Stomach (tissue), 9 donors: ENCODE measurements around the gene ENTPD8. TPM values are rescaled to one million over a fixed set of nuclear protein-coding genes. Genes with fewer than 3 reads are reported as not detected.

Source experiments
- DNase-seq, 2 donors: peaks; one replicate each; pipeline versions ENCODE4 v3.0.0 to v3.0.0-alpha.2; 2013 to 2019
- H3K27ac ChIP-seq, 5 donors: fragments of 200-600 bp in 4 of 5; sonication (generic) in 4 of 5; one replicate each; pipeline ENCODE4 v1.5.1; 2013 to 2019; ENCODE audit warnings: mild to moderate bottlenecking in 1 of 5, moderate library complexity in 1 of 5
- H3K27me3 ChIP-seq, 3 donors: fragments of 200-600 bp; sonication (generic); one replicate each; pipeline ENCODE4 v1.5.1; 2017 to 2019; ENCODE audit warnings: mixed run types in 1 of 3
- H3K36me3 ChIP-seq, 4 donors: fragments of 200-600 bp; sonication (generic); 1 replicate in 3 of 4; 2 replicates in 1 of 4; pipeline ENCODE4 v1.5.1; 2016 to 2019
- H3K4me1 ChIP-seq, 4 donors: fragments of 200-600 bp; sonication (generic); one replicate each; pipeline ENCODE4 v1.5.1; 2016 to 2019
- H3K4me3 ChIP-seq, 4 donors: fragments of 200-600 bp; sonication (generic) in 3 of 4; one replicate each; pipeline ENCODE4 v1.5.1; 2016 to 2019; ENCODE audit warnings: mild to moderate bottlenecking in 1 of 4
- H3K9me3 ChIP-seq, 4 donors: fragments of 200-600 bp; sonication (generic); one replicate each; pipeline ENCODE4 v1.5.1; 2016 to 2019
- CTCF ChIP-seq, 7 experiments: fragments of 450-650 bp in 4 of 7; fragments of 200-600 bp in 3 of 7; sonication (generic) in 3 of 7; IDR thresholded peaks; one replicate each; pipeline ENCODE4 v1.5.1; 2016 to 2019; ENCODE audit warnings: antibody characterized with exemption in 7 of 7, control low read depth in 2 of 7, mild to moderate bottlenecking in 1 of 7
- EP300 ChIP-seq: sonication (generic); formaldehyde crosslinking; IDR thresholded peaks from one replicate; pipeline ENCODE4 v1.6.1; 2017; ENCODE audit warnings: antibody characterized with exemption
- POLR2A ChIP-seq, 4 donors: fragments of 450-650 bp; IDR thresholded peaks; one replicate each; pipeline ENCODE4 v1.6.1; 2016; ENCODE audit warnings: antibody characterized with exemption in 4 of 4, control low read depth in 2 of 4, mild to moderate bottlenecking in 1 of 4, moderate library complexity in 1 of 4
- POLR2AphosphoS5 ChIP-seq, 3 donors: sonication (generic); formaldehyde crosslinking; IDR thresholded peaks; one replicate each; pipeline ENCODE4 v1.6.1; 2016; ENCODE audit warnings: antibody characterized with exemption in 3 of 3
- WGBS, 5 donors: extraction: QIAGEN DNeasy Blood & Tissue Kit in 3 of 5; methylation state at CpG; one replicate each; pipeline versions ENCODE4 v1.1.5 to v1.1.7; 2013 to 2018; 5-methylcytosine and 5-hydroxymethylcytosine counted together
- intact Hi-C: fragments of 100-400 bp; cut with DNase I; formaldehyde crosslinking; loops from one replicate; pipeline ENCODE4 v1.15.1; 2023; ENCODE audit warnings: low total_unique reads
- polyA plus RNA-seq, 3 donors: library from polyadenylated mRNA; stranded (reverse); fragments of 200-250 nt; gene quantifications; one replicate each; pipeline ENCODE4 v1.2.3, GENCODE V29; 2013
- total RNA-seq, 5 donors: library from RNA; depleted of rRNA; stranded (reverse); fragments of >200 nt; gene quantifications; one replicate each; pipeline versions ENCODE4 v1.1.0 to v1.2.3, GENCODE V29; 2014 to 2016
- donor health status: healthy with polysubstance abuse.
- donor health status: Bipolar disorder and iron deficiency.
- donor health status: healthy.

The ENTPD8 gene
- total and polyA plus RNA-seq, 8 donors: 0.89 to 37.9 (median 6.8) TPM

GRCh38 chr9:137402746-137403145 is 38.4 kb downstream of the ENTPD8 start:
- Histone ChIP-seq H3K4me3 (no peak overlapping the region), H3K27ac (no peak overlapping the region), H3K27me3 (peaks cover 0 to 14% (median 5%) of the 10 kb centered on the region in 3 donors), H3K4me1 (peaks cover 16 to 22% (median 18%) of the 10 kb centered on the region in 4 donors), H3K9me3 (no peaks in the 10 kb centered on the region), H3K36me3 (peaks cover 0 to 4% (median 0%) of the 10 kb centered on the region in 4 donors)
- no peak for DNase-seq
- TF ChIP-seq CTCF (IDR thresholded peaks at IDR 0.05) (no peak), POLR2A (IDR thresholded peaks at IDR 0.05) (no peak), EP300 (no peak), POLR2AphosphoS5 (IDR thresholded peaks at IDR 0.05) (no peak)
- 86 to 89% (median 87%) methylated on average over 6 to 11 of the region's 11 CpGs for WGBS, 5 donors
- intact Hi-C loops: loop anchor here (10.0 kb wide), 1 partner anchor 98 kb away; the partner anchor contains the start of gene NRARP

- Histone ChIP-seq H3K27me3 (no peaks in the 10 kb centered on the region), H3K4me1 (no peaks in the 10 kb centered on the region), H3K4me3 (no peak overlapping the region), H3K27ac (no peak overlapping the region), H3K9me3 (no peaks in the 10 kb centered on the region), H3K36me3 (peaks cover 0 to 30% (median 13%) of the 10 kb centered on the region in 4 donors)
- DNase-seq: no peak
- 95 to 96% (median 96%) methylated on average over 54 to 60 of the region's 60 CpGs for WGBS, 5 donors
- TF ChIP-seq CTCF (IDR thresholded peaks at IDR 0.05): no peak
- no peak for TF ChIP-seq POLR2AphosphoS5 (IDR thresholded peaks at IDR 0.05)
- TF ChIP-seq EP300: no peak
- no peak for TF ChIP-seq POLR2A (IDR thresholded peaks at IDR 0.05)
- intact Hi-C loops: no loop called here
Observed at GRCh38 chr9:137398561-137399468, 42.3 kb downstream of the ENTPD8 start.

- 90 to 93% (median 92%) methylated on average over 20 of the region's 20 CpGs for WGBS, 5 donors
Observed at GRCh38 chr9:137397675-137398423, 43.3 kb downstream of the ENTPD8 start.

More at GRCh38 chr9:137397675-137398423, 43.3 kb downstream of the ENTPD8 start:
- DNase-seq: no peak
- Histone ChIP-seq H3K9me3 (no peaks in the 10 kb centered on the region), H3K27me3 (no peaks in the 10 kb centered on the region), H3K27ac (no peak overlapping the region), H3K4me1 (no peaks in the 10 kb centered on the region), H3K36me3 (peaks cover 0 to 40% (median 22%) of the 10 kb centered on the region in 4 donors), H3K4me3 (no peak overlapping the region)
- TF ChIP-seq CTCF (IDR thresholded peaks at IDR 0.05) (no peak), POLR2A (IDR thresholded peaks at IDR 0.05) (no peak), EP300 (no peak)
- intact Hi-C loops: no loop called here
